Measurements from ENCODE around the gene ANO8.
"Not testable (repeated sequence)": the region's sequence is repeated elsewhere in the genome, so short reads cannot be mapped to it uniquely, and the experiment has no call there.

ANO8 gene

DNA sequence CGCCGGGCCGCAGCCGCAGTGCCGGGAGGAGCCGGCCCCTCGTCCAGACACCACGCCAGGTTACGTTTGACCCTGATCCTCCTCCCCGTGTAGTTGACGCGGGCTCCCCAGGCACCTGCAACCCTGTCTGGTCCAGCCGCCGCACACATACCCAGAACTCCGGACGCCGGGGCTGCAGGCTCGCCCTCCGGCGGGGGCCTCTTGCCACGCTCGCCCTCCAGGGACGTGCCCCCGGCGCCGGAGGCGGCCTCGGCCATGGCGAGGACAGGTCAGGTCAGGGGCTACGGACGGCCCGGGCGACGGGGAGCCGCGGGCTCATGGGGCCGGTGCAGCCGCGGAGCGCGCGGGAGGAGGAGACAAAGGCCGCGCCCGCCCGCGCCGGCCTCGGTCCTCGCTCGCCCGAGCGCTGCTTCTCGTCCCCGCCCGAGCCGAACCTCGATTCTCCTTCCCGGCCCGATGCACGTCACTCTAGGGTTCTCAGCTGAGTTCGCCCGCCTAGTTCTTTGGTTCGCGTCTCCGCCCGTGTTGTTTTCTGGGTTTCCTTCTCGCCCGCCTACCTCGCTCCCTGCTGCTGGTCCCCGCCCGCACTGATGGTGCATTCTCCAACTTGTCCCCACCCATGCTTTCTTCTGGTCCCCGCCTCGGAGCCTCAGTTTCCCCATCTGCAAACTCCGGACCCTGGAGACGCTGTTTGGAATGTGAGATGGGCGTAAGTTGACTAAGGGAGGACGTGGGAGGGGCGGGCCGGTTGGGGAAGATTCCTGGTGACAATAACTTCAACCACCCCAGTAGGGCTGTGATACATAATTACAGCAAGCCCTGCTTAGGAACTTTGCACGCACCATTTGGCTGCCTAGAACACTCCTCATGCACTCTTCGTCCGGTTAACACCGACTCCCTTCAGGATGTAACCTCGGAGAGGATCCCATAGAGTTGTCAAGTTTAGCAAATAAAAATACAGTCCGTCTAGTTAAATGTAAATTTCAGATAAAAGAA lies at the start of gene ANO8:
TSS of gene ANO8 (minus strand) at position 442 of the 996 bp plus-strand sequence. CDS start at position 257, 185 bp downstream.
- peak; percentile 98 for DNase-seq

- DNase-seq: no peak
Observed at GRCh38 chr19:17380426-17381138, 45.9 kb upstream of the ANO8 start.

DNA sequence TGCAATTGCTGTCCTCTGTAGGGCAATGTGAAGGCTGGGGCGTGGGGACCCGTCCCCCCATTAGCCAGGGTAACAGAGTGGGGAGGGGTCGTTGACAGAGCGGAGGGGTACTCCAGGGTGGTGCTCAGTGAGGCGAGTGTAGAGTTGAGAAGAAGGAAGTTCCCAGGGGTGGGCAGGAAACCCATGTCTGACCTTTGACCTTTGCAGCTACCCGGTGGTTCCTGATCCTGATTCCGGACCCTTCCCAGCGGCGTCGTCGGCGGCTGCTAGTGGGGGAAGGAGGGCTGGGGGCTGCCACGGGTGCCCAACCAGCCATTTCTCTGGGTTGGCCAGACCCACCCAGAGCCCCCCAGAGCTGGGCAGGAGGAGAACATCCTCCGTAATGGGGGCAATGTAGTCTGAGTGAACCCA lies 44.6 kb upstream of the ANO8 start:
- no peak for DNase-seq

GRCh38 chr19:17378271-17378670 lies 43.6 kb upstream of the ANO8 start:
- DNase-seq: no peak

GRCh38 chr19:17376935-17377600 lies 42.4 kb upstream of the ANO8 start, which contains the start of gene PLVAP:
Gene PLVAP (minus strand): TSS chr19:17377342. CDS start chr19:17377288, 54 bp downstream.
- DNase-seq: no peak

DNA sequence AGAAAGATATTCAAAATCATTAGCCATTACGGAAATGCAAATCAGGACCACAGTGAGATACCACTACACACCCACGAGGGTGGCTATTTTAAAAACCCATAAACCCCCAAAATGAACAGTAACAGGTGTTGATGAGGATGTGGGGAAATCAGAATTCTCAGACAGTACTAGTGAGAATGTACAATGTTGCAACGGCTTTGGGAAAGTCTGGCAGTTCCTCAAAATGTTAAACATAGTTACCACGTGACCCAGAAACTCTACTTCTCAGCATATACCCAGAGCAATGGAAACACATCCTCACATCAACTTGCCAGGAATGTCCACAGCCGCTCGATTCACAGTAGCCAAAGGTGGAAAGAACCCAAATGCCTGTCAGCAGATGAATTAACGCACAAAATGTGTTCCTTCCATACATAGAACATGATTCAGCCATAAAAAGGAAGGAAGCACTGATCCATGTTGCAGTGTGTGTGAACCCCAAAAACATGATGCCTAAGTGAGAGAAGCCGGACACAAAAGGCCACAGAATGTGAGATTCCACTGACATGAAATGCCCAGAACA lies 35.5 kb upstream of the ANO8 start:
- no peak for DNase-seq

DNA sequence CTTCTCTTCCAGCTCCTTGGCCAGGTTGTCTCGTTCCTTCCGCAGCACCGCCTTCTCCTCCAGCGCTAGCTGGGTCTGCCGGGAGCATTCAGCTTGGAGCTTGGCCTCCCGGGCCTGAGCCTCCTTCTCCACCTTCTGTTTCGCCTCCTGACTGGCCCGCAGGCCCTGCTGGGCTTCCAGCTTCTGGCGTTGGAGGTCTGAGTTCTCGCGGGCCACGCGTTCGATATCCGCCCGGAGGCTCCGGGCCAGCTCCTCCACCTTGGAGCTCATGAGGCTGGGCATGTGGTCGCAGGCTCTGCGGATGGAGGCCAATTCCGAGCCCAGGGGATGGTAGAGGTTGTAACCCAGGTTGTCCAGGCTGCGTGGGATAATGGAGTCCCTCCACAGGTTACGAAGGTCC lies 30.7 kb upstream of the ANO8 start:
- DNase-seq: no peak

DNA sequence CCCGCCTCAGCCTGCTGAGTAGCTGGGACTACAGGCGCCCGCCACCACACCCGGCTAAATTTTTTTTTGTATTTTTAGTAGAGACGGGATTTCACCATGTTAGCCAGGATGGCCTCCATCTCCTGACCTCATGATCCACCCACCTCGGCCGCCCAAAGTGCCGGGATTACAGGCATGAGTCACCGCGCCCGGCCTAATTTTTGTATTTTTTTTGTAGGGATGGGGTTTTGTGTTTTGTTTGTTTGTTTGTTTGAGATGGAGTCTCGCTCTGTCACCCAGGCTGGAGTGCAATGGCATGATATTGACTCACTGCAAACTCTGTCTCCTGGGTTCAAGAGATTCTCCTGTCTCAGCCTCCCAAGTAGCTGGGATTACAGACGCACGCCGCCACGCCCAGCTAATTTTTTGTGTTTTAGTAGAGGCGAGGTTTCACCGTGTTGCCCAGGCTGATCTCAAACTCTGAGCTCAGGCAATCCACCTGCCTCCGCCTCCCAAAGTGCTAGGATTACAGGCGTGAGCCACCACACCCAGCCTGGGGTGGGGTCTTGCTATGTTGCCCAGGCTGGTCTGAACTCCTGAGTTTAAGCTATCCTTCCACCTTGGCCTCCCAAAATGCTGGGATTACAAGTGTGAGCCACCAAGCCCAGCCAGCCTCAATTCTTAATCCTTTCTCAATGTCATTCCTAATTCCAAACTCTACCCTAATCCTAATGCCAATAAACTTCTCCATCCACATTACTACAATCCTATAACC lies 29.4 kb upstream of the ANO8 start:
- DNase-seq: not testable (repeated sequence)

DNA sequence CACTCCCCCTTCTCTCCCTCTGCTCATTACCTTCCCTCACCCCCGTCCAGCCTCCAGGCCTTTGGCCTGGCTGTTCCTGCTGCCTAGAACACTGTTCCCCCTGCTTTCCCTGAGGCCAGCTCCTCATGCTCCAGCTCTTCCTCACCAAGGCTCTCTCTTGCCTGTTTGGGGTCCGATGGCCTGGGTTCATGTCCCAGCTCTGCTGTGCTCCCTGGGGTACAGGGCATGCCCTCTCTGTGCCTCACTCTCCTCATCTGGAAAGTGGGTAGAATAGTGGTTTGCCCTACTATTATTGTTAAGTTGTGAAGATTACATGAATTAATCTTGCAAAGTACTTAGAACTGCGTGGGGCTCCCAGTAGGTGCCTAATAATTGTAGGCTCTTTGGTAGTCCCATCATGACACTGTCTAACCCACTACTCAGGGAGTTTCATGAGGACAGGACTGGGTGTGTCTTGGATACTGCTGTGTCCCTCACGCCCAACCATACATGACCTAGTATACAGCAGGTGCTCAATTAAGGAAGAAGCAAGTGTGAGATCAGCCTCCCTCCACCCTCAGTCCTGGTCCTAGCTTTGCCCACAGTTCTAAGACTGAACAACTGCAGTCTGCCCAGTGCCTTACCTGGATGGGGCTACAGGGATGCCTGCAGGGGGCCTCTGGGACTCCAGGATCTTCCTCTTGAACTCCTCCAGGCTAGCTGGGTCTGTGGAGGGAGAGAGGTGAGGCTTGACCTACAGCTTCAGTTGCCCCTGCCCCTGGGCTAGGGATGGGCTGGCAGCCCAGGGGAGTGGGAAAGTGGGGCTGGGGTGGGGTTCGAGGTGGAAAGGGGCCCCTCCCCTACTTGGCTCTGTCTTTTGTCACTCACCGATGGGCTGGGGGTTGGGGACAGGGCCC lies 25.5 kb upstream of the ANO8 start:
- no peak for DNase-seq

DNA sequence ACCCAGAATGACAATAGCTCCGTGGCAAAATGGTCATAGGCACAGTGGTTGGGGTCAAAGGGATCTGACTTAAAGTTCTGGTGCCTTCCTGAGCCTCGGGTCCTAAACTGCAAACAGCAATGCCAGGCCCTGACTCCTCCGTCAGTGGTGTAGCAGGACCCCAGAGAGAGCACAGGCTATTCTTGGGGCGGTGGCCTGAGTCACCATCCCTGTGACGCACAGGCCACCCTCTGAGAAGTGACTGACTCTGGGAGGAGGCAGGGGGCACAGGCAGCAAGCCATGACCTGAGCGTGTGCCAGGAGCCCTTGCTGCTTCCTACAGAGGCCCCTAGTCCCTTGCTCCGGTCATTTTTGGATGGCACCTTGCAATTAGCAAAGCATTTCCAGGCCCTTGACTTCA lies 23.7 kb upstream of the ANO8 start:
- DNase-seq: no peak

DNA sequence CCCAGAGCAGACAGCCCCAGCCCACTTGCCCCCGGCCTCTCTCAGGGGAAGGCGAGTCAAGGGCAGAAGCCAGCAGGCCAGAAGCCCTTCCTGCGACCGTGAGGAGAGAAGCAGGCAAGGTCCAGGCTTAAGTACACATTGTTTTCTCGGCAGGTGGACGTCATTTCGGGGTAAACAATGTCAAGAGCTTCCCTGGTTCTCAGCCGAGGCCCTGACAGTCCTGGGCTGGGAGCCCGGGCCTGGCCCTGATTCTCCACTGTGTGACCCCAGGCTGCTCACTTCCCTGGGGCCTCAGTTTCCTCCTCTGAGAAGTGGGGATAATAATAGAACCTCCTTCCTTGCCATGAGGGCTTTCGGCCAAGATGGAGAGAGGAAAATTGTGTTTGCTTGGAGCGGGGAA lies 23.1 kb upstream of the ANO8 start:
- no peak for DNase-seq

GRCh38 chr19:17357078-17357666 lies 22.5 kb upstream of the ANO8 start:
- DNase-seq: no peak

DNA sequence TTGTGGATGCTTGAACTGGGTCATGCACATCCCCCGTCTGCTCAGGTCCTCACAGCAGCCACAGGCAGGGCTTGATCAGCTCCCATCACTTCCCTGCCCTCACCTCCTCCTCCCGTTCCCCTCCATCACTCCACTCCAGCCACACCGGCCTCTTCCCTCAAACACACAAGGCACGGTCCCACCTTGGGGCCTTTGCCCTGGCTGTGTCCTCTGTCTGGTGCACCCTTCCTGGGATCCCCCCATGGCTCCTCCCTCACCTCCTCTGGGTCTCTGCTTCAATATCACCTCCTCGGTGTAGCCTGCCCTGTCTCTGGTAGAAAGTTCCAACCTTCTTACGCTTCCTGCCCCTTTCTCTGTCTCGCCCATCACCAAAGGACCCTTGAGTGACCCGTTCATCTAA lies 18.7 kb upstream of the ANO8 start:
- DNase-seq: no peak

DNA sequence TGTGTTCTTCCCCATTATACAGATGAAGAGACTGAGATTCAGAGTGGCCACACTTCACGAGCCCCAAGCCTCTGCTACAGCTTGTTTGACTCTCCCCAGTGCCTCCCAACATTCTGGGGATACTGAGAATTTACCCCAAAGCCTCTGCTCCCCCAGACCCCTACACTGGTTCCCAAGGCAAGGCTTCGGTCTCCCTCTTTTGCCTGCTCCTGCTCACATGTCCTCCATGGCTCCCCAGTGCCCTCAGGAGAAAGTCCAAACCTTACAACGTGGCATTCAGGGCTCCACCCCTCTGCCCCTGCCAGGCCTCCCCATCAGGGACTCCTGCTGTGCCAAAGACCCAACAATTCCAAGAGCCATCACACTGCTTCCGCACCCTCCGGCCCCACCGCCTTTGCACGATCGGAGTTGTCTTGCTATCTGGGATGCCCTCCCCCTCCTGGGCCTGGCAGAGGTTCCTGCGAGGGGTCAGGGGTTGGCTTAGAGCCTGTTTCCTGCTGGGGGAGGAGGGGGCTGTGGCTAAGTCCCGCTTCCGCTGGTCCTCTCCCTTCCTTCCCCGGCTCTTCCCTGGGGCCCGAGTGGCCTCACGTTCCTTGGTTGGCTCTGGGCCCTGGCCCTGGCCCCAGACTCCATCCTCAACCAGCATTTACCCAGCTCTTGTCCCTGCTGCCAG lies 18.1 kb upstream of the ANO8 start:
- no peak for DNase-seq

- DNase-seq: no peak
Observed at GRCh38 chr19:17351815-17352435, 17.3 kb upstream of the ANO8 start.

GRCh38 chr19:17348700-17349099 lies 14.0 kb upstream of the ANO8 start:
- no peak for DNase-seq

DNA sequence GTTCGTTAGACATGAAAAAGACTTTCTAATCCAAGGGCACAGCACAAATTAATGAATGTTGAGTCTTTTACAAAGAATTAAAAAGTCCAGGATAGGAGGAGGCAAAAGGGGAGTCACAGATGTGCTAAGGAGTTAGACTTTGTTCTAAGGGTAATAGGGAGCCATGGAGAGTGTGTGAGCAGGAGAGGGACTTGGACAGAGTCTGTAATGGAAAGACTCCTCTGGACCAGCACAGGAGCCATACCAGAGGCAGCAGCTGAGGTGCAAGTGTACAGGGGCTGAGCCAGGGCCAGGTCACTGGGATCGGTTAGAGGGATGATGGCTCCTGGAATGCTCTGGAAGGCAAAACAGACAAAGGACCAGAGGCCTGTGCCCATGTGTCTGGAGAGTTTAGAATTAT lies 13.2 kb upstream of the ANO8 start:
- DNase-seq: no peak

DNA sequence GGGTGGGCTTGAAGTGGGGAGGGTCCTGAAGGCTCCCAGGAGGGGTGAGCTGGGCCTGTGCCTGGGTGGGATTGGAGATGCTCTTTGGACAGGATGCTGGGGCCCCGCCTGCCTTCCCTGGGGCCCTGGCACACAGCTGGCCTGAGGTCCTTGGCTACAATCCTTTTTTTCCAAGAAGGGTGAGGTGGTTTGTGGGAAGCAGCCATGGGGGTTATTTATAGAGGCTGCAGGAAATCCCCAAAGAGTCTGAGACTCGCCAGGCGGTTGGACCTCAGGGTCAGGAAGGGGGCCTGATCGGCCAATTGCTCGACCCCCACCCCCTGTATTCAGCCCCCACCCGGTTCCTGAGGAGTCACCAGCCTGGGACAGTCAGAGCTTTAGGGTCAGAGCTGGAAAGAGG lies 12.7 kb upstream of the ANO8 start:
- DNase-seq: no peak

DNA sequence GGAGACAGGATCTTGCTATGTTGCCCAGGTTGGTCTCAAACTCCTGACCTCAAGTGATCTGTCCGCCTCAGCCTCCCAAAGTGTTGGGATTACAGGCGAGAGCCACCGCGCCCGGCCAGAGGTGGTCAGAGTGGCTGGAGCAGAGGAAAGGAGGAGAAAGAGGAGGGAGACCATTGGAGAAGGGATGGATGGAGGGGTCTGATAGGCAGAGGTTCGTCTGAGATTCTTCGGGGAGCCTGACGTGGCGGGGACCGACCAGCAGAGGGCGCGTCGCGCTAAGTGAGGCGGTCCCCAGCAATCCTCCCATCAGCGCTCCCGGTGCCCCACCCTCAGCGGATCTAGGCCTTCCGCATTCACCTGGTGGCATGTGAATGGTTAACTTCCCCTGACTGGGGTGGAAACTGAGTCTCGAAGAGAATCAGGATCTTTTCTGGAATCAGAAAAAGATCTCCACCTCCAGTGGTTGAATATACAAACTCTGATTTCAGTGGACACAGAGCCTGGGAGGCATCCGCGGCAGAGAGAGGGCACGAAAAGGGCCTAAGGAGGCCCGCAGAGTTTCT lies 11.5 kb upstream of the ANO8 start:
- DNase-seq: peak; percentile 87

Measured in stimulated activated CD4-positive, alpha-beta T cell treated with anti-CD3 and anti-CD28 coated beads, Interleukin-15, amount 100 ng/mL, for 24 hours (primary cell).